Natural killer cell treated with Interleukin-12 subunit alpha and Interleukin-12 subunit beta and Interleukin-15 and Interleukin-18, amount 100 ng/mL, for 72 hours (primary cell): ENCODE data around the gene SLC52A3. TPM values are rescaled to one million over a fixed set of nuclear protein-coding genes. Genes with fewer than 3 reads are reported as not detected.

Experiments used
- ATAC-seq, 2 donors: fragments of 150-1000 bp; cut with Tn5 transposase in 1 of 2; sonication (Bioruptor Pico), chemical (Tn5 transposase) in 1 of 2; 2 replicates each; pipeline ENCODE4 v1.10.0; 2021
- DNase-seq: peaks from one replicate; pipeline ENCODE4 v3.0.0; 2022; ENCODE audit warnings: low spot score
- H3K27ac Mint-ChIP-seq, 2 donors: 1 replicate in 1 of 2; 2 replicates in 1 of 2; pipeline ENCODE4 v1.8.0; 2022; ENCODE audit warnings: mixed read lengths in 2 of 2, mild to moderate bottlenecking in 1 of 2, moderate library complexity in 1 of 2
- H3K27me3 Mint-ChIP-seq, 2 donors: 1 replicate in 1 of 2; 2 replicates in 1 of 2; pipeline ENCODE4 v1.8.0; 2022; ENCODE audit warnings: mixed read lengths in 2 of 2
- H3K36me3 Mint-ChIP-seq: one replicate; pipeline ENCODE4 v1.8.0; 2022; ENCODE audit warnings: mixed read lengths
- H3K4me1 Mint-ChIP-seq, 2 donors: 1 replicate in 1 of 2; 2 replicates in 1 of 2; pipeline ENCODE4 v1.8.0; 2022; ENCODE audit warnings: low read depth in 2 of 2, mixed read lengths in 2 of 2, mild to moderate bottlenecking in 1 of 2
- H3K4me3 Mint-ChIP-seq: one replicate; pipeline ENCODE4 v1.8.0; 2022; ENCODE audit warnings: mixed read lengths
- H3K9me3 Mint-ChIP-seq: 2 replicates; pipeline ENCODE4 v1.8.0; 2022; ENCODE audit warnings: mixed read lengths
- total RNA-seq, 2 donors: library from RNA; stranded (reverse); gene quantifications; one replicate each; pipeline ENCODE4 v1.2.3, GENCODE V29; 2022

SLC52A3 gene
- total RNA-seq, 2 donors from 2014 or later: not detected

DNA sequence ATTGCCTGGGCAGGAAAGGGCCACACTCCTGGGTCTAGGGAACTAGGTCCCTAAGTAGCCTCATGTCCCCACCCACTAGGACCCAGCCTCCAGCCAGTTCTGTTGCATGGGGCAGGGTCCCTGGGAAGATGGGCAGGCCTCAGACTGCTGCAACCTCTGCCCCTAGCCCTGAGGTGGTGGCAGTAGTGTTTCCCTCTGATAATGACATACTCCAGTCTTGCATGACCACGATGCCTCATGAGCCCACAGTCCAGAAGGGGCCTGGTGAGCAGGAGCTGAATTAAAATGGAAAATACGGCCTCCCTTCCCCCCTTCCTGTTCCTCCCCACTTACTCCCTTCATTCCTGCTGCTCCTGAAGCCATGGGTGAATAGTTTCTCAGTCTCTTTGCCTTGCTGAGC, 56.7 kb downstream of the SLC52A3 start:
- H3K27ac Mint-ChIP-seq: no peak overlapping the region

DNA sequence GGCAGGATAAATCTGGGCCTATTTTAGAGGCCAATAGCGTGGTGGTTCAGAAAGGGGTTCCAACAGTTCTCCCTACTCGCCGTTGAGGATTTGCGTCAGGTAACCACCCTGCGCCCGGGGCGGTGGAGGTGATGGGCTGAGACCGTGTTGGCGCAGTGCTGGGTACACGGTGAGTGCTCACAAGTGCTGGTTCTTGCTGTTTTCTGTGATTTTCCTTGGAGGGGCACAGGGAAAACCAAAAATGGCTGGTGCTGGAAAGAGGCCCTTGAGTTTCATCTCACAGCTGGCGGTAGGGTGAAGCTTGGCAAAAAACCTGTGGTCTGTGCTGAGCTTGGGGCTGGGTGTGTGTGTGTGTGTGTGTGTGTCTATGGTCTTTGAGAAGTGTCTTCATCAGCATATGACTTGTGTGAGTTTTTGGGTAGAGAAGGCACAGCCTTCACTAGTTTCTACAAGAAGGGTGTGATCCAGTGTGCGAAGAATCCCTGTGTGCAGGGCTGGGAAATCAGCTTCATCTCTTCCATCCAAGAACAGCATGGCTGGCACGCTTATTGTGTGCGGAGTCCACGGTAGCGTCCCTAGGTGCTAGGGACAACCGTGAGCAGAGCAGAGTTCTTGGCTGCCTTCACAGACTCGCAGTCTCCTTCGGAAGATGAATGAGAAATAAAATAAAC, 57.4 kb downstream of the SLC52A3 start:
- Mint-ChIP-seq H3K36me3 (no peaks in the 10 kb centered on the region), H3K9me3 (peaks cover 7% of the 10 kb centered on the region), H3K4me3 (no peak overlapping the region), H3K4me1 (no peaks in the 10 kb centered on the region), H3K27ac (no peak overlapping the region), H3K27me3 (peaks cover 28 to 29% of the 10 kb centered on the region in 2 donors)
- no peak for ATAC-seq
- no peak for DNase-seq

More for the DNA sequence above, 56.7 kb downstream of the SLC52A3 start:
- H3K27me3 Mint-ChIP-seq: peaks cover 27 to 28% of the 10 kb centered on the region in 2 donors
- H3K9me3 Mint-ChIP-seq: peaks cover 7% of the 10 kb centered on the region
- ATAC-seq (peak in 1 of 2 donors; percentile 28), DNase-seq (no peak)
- no peaks in the 10 kb centered on the region for H3K36me3 Mint-ChIP-seq
- no peaks in the 10 kb centered on the region for H3K4me1 Mint-ChIP-seq
- H3K4me3 Mint-ChIP-seq: no peak overlapping the region

Other genes with a start within 250 kb of the SLC52A3 start
- gene CSNK2A1, start 224.7 kb downstream of the SLC52A3 start, total RNA-seq: 100 to 1,000 TPM; 134 to 163 TPM
- under 1 TPM in 1 of 2 donors, not detected in 1; 0.36 TPM for gene TCF15, start 158.2 kb downstream of the SLC52A3 start, total RNA-seq
- gene SRXN1, start 115.3 kb downstream of the SLC52A3 start, total RNA-seq: 10 to 100 TPM; 19.4 to 30.2 TPM
- gene SCRT2, start 92.7 kb downstream of the SLC52A3 start, total RNA-seq: not detected
- 10 to 100 TPM; 29.6 to 58.2 TPM for gene FAM110A, start 65.2 kb upstream of the SLC52A3 start, total RNA-seq
- not detected for gene ANGPT4, start 147.8 kb upstream of the SLC52A3 start, total RNA-seq
- gene RSPO4, start 233.8 kb upstream of the SLC52A3 start, total RNA-seq: under 1 TPM in 1 of 2 donors, not detected in 1; 0.19 TPM